WI38 (cell line): Measurements from ENCODE around the gene CRYL1.

ENCODE experiments used
- H3K4me3 ChIP-seq: 2 replicates; pipeline ENCODE4 v1.5.1; 2011; ENCODE audit warnings: low read depth, mild to moderate bottlenecking, control low read depth, low read length
- TF ChIP-seq, protein P1 (sequence below): IDR thresholded peaks from 2 replicates; pipeline ENCODE4 v1.5.1; 2012; ENCODE audit warnings: low read depth, mild to moderate bottlenecking, control low read depth, low read length

The CRYL1 gene

GRCh38 chr13:20424559-20424852 is 101.2 kb downstream of the CRYL1 start:
- TF ChIP-seq, protein P1, sequence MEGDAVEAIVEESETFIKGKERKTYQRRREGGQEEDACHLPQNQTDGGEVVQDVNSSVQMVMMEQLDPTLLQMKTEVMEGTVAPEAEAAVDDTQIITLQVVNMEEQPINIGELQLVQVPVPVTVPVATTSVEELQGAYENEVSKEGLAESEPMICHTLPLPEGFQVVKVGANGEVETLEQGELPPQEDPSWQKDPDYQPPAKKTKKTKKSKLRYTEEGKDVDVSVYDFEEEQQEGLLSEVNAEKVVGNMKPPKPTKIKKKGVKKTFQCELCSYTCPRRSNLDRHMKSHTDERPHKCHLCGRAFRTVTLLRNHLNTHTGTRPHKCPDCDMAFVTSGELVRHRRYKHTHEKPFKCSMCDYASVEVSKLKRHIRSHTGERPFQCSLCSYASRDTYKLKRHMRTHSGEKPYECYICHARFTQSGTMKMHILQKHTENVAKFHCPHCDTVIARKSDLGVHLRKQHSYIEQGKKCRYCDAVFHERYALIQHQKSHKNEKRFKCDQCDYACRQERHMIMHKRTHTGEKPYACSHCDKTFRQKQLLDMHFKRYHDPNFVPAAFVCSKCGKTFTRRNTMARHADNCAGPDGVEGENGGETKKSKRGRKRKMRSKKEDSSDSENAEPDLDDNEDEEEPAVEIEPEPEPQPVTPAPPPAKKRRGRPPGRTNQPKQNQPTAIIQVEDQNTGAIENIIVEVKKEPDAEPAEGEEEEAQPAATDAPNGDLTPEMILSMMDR, result no peak
- no peak overlapping the region for H3K4me3 ChIP-seq

- TF ChIP-seq, protein P1, result no peak
- no peak overlapping the region for H3K4me3 ChIP-seq
Measured at GRCh38 chr13:20422362-20422761, 103.3 kb downstream of the CRYL1 start.

DNA sequence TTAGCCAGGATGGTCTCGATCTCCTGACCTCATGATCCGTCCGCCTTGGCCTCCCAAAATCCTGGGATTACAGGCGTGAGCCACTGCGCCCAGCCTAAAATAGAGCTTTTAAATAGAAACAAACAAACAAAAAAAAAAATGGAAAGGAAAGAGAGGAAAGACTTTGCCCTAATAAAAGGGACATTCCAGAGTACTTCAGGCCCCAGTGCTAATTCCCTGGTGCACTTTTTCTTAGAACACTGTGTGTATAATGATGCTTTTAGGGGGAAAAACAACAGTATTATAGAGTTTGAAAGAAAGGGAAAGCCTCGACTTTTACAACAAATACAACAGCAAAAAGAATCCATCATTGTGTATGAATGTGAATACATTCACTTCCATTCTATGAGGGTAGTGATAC is 104.7 kb downstream of the CRYL1 start:
- no peak overlapping the region for H3K4me3 ChIP-seq
- TF ChIP-seq, protein P1, result no peak

- TF ChIP-seq, protein P1, result no peak
- H3K4me3 ChIP-seq, result no peak overlapping the region
Measured at GRCh38 chr13:20418953-20419352, 106.7 kb downstream of the CRYL1 start.

GRCh38 chr13:20416223-20416745 is 109.4 kb downstream of the CRYL1 start:
- TF ChIP-seq, protein P1, result no peak
- no peak overlapping the region for H3K4me3 ChIP-seq

DNA sequence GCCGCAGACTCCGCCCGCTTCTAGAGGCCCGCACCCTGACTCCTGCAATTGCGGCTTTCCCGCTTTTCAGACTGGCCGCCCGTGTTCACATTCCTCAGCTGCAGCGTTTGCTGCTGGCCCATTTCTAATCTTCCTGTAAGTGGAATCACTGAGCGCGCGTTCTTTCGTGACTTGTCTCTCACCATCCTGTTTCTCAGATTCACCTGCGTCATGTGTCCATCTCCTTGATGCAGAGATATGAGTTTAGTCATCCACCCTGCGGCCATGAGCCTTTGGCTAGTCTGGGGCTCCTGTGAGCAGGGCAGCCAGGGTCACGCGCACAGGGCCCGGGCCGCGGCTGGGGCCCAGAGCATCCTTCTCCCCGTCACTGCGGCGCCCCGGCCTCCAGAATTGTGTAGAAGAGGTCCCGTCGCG is 110.0 kb downstream of the CRYL1 start:
- H3K4me3 ChIP-seq, result no peak overlapping the region
- TF ChIP-seq, protein P1, result no peak

- no peak overlapping the region for H3K4me3 ChIP-seq
- TF ChIP-seq, protein P1, result no peak
Measured at GRCh38 chr13:20415306-20415679, 110.4 kb downstream of the CRYL1 start.
